SHP77 (cell line): ENCODE measurements around the gene RNF126.

Source experiments
- DNase-seq, 2 experiments: peaks; one replicate each; lab custom pipeline; 2025; lab: John Stamatoyannopoulos, UW

The RNF126 gene

GRCh38 chr19:646779-647565 is 16.0 kb downstream of the RNF126 start:
- DNase-seq = no peak

- no peak for DNase-seq
These were observed 16.9 kb downstream of the RNF126 start for GRCh38 chr19:645912-646778.

- DNase-seq = no peak
These were observed 18.2 kb downstream of the RNF126 start for GRCh38 chr19:644789-645188.

- DNase-seq = no peak
These were observed 18.7 kb downstream of the RNF126 start for GRCh38 chr19:644363-644762.

GRCh38 chr19:643736-644135 is 19.3 kb downstream of the RNF126 start:
- DNase-seq = no peak

GRCh38 chr19:642767-643727 is 20.0 kb downstream of the RNF126 start:
- no peak for DNase-seq

- no peak for DNase-seq
These were observed 21.3 kb downstream of the RNF126 start for GRCh38 chr19:641702-642101.

- DNase-seq = no peak
These were observed 22.3 kb downstream of the RNF126 start for GRCh38 chr19:640606-641189.

- no peak for DNase-seq
These were observed 22.9 kb downstream of the RNF126 start for GRCh38 chr19:640161-640558.

- peak; percentile 63 to 89 for DNase-seq
These were observed 23.5 kb downstream of the RNF126 start, which contains the start of gene FGF22 for GRCh38 chr19:639253-640160. FGF22 (plus strand) TSS chr19:639879; CDS start chr19:639926, 47 bp downstream.

- DNase-seq = no peak
These were observed 24.1 kb downstream of the RNF126 start for GRCh38 chr19:638906-639252.

GRCh38 chr19:634975-635652 is 27.9 kb downstream of the RNF126 start:
- no peak for DNase-seq

- DNase-seq = no peak
These were observed 29.0 kb downstream of the RNF126 start for GRCh38 chr19:633786-634639.

GRCh38 chr19:633068-633785 is 29.8 kb downstream of the RNF126 start, which contains the start of gene POLRMT:
POLRMT (minus strand) TSS chr19:633537; CDS start chr19:633512, 25 bp downstream.
- DNase-seq = peak; percentile 95 to 96

GRCh38 chr19:632579-633067 is 30.4 kb downstream of the RNF126 start:
- DNase-seq = no peak

GRCh38 chr19:629961-630714 is 32.9 kb downstream of the RNF126 start:
- DNase-seq = no peak

GRCh38 chr19:629515-629914 is 33.5 kb downstream of the RNF126 start:
- peak; percentile 52 to 75 for DNase-seq
